Erythroblast (primary cell): ENCODE data around the gene IL1F10.

ENCODE experiments used
- GATA1 ChIP-seq: IDR thresholded peaks from 2 replicates; pipeline ENCODE4 v1.6.1; 2011; ENCODE audit warnings: low read depth, mild to moderate bottlenecking, control low read depth, low read length, moderate library complexity
- POLR2A ChIP-seq: IDR thresholded peaks from 2 replicates; pipeline ENCODE4 v1.6.1; 2011; ENCODE audit warnings: mild to moderate bottlenecking, low read length

DNA sequence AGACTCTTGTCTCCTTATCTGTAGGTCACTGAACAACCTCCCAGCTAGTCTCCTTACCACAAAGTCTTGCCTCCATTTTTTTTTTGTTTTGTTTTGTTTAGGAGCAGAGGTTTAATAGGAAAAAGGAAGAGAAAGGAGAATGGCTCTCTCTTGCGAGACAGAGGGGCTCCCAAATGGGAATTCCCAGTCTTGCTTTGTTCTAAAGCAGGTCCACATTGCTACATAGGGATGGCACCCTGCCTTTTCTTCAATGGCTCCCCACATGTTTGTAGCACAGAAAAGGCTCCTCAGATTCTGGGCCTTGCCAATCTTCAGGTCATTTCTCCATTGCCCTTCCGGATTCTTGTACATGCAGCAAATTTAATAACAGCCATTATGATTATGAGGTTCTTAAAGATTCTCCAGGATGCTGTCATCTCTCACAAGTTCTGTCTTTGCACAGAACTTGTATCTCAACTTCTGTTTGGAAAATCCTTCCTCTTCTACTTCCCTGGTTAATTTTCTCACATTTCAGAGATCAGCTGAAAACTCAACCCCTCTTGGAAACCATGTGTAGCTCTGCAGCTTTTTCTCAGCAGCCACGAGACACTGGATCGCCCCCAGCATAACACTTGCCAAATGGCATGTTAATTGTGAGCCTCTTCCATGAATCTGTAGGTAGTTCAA, 23.6 kb downstream of the IL1F10 start:
- TF ChIP-seq POLR2A (no peak), GATA1 (no peak)
